RWPE2 (cell line): ENCODE data around the gene FUT2.

Experiments
- ATAC-seq: fragments of 200-7000 bp; cut with Tn5 transposase; 3 replicates; pipeline ENCODE4 v1.9.1; 2021; ENCODE audit warnings: low read depth
- DNase-seq: peaks from one replicate; pipeline ENCODE4 v3.0.0-alpha.2; 2020; ENCODE audit warnings: low spot score
- H3K27ac ChIP-seq: fragments of 450-650 bp; 2 replicates; pipeline ENCODE4 v1.5.1; 2017; ENCODE audit warnings: mild to moderate bottlenecking; ENCODE audit not compliant: poor library complexity, severe bottlenecking
- H3K27me3 ChIP-seq: fragments of 250-450 bp; sonication (Bioruptor Pico); 2 replicates; pipeline ENCODE4 v1.5.1; 2021; ENCODE audit warnings: mild to moderate bottlenecking, moderate library complexity; ENCODE audit not compliant: insufficient read depth, poor library complexity, severe bottlenecking
- H3K36me3 ChIP-seq: fragments of 250-450 bp; sonication (Bioruptor Pico); 2 replicates; pipeline ENCODE4 v1.5.1; 2020; ENCODE audit warnings: low read depth, mild to moderate bottlenecking, moderate library complexity
- H3K4me1 ChIP-seq: fragments of 250-450 bp; sonication (Bioruptor Pico); 2 replicates; pipeline ENCODE4 v1.5.1; 2021; ENCODE audit warnings: mild to moderate bottlenecking, moderate library complexity; ENCODE audit not compliant: insufficient read depth, poor library complexity, severe bottlenecking
- H3K4me3 ChIP-seq: fragments of 250-450 bp; sonication (Bioruptor Pico); 2 replicates; pipeline ENCODE4 v1.5.1; 2021; ENCODE audit warnings: mild to moderate bottlenecking, moderate library complexity; ENCODE audit not compliant: severe bottlenecking
- H3K9me3 ChIP-seq: fragments of 250-450 bp; sonication (Bioruptor Pico); 2 replicates; pipeline ENCODE4 v1.5.1; 2021; ENCODE audit warnings: mild to moderate bottlenecking, moderate library complexity; ENCODE audit not compliant: severe bottlenecking
- TF ChIP-seq, protein P1 (sequence below): fragments of 450-650 bp; IDR thresholded peaks from one replicate; pipeline ENCODE4 v1.5.1; 2017; ENCODE audit warnings: mild to moderate bottlenecking, moderate library complexity; ENCODE audit not compliant: poor library complexity, severe bottlenecking

The FUT2 gene

DNA sequence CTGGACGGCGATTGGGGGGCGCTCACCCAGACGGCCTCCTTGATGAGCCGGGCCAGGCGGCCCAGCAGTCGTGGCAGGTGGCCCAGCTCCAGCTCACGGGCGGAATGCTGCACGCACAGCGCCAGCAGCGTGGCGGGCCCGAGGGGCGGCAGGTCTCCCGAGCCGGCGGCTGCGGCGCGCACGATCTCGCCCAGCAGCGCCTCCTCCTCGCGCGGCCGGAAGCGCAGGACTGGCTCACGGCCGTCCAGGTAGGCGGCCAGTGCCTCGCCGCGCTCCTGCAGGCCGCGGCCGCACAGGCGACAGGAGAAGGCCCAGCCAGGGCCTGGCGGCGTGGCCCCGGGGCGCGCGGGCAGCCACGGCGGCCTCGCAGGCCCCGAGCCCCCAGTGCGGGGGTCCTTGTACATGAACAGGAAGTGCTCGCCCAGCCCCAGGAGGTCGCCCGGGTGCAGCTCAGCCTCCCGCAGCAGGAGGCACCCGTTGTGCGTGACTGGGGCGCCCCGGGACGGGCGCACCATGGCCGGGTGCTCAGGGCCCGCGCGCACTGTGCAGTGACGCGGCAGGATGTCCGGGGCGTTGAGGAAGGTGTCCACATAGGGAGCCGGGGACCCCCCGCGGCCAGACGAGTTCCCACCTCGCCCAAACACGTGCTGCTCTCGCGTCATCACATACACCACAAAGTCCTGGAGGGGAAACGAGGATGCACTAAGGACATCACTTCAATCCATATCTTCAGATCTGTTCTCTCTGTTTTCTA lies 33.3 kb downstream of the FUT2 start:
- H3K27me3 ChIP-seq: no peaks in the 10 kb centered on the region
- no peak overlapping the region for H3K27ac ChIP-seq
- no peak overlapping the region for H3K4me3 ChIP-seq
- H3K36me3 ChIP-seq: no peaks in the 10 kb centered on the region
- peaks cover 13% of the 10 kb centered on the region for H3K4me1 ChIP-seq
- H3K9me3 ChIP-seq: no peaks in the 10 kb centered on the region
- TF ChIP-seq, protein P1, sequence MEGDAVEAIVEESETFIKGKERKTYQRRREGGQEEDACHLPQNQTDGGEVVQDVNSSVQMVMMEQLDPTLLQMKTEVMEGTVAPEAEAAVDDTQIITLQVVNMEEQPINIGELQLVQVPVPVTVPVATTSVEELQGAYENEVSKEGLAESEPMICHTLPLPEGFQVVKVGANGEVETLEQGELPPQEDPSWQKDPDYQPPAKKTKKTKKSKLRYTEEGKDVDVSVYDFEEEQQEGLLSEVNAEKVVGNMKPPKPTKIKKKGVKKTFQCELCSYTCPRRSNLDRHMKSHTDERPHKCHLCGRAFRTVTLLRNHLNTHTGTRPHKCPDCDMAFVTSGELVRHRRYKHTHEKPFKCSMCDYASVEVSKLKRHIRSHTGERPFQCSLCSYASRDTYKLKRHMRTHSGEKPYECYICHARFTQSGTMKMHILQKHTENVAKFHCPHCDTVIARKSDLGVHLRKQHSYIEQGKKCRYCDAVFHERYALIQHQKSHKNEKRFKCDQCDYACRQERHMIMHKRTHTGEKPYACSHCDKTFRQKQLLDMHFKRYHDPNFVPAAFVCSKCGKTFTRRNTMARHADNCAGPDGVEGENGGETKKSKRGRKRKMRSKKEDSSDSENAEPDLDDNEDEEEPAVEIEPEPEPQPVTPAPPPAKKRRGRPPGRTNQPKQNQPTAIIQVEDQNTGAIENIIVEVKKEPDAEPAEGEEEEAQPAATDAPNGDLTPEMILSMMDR: no peak
- DNase-seq (no peak), ATAC-seq (no peak)

- no peaks in the 10 kb centered on the region for H3K9me3 ChIP-seq
- no peaks in the 10 kb centered on the region for H3K36me3 ChIP-seq
- TF ChIP-seq, protein P1: no peak
- ATAC-seq (no peak), DNase-seq (no peak)
- H3K4me1 ChIP-seq: no peaks in the 10 kb centered on the region
- H3K27me3 ChIP-seq: no peaks in the 10 kb centered on the region
- no peak overlapping the region for H3K27ac ChIP-seq
- H3K4me3 ChIP-seq: no peak overlapping the region
Observed at GRCh38 chr19:48731452-48731851, 35.7 kb downstream of the FUT2 start.

GRCh38 chr19:48734625-48735024 lies 38.9 kb downstream of the FUT2 start:
- Histone ChIP-seq H3K9me3 (no peaks in the 10 kb centered on the region), H3K27me3 (no peaks in the 10 kb centered on the region), H3K36me3 (no peaks in the 10 kb centered on the region), H3K4me3 (no peak overlapping the region), H3K27ac (no peak overlapping the region), H3K4me1 (no peaks in the 10 kb centered on the region)
- DNase-seq: no peak
- ATAC-seq: no peak
- TF ChIP-seq, protein P1: no peak

DNA sequence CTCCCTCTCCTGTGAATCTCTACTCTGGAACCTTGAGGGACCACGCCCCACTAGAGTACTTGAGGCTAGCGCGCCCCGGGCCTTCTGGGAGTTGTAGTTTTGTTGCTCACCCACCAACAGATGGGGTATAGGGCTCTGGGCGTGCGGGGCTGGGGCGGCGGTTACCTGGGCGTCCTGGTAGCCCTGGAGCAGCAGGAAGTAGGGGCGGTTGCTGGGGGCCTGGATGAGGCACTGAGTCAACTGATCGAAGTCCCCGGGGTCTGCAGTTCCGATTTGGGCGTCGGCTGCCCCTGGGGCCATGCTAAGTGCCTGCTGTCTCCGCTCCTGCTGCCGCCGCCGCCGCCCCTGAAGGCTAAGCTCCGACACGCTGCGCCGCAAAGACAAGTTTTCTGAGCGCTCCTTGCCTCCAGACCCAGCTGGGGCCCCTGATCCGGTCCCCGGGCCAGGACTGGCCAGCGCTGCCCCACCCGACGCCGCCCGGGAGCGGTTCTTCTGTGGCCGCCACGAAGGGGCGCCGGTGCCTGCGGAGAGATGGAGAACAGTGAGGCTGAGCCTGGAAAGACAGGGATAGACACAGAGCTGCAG lies 39.4 kb downstream of the FUT2 start:
- peak overlapping the region; percentile 14 for H3K4me3 ChIP-seq
- DNase-seq: no peak

More for the DNA sequence above, 39.4 kb downstream of the FUT2 start:
- no peaks in the 10 kb centered on the region for H3K36me3 ChIP-seq
- H3K27me3 ChIP-seq: no peaks in the 10 kb centered on the region
- ATAC-seq: peak; percentile 45; the same call in 2 of the 3 replicates
- H3K4me1 ChIP-seq: no peaks in the 10 kb centered on the region
- H3K9me3 ChIP-seq: no peaks in the 10 kb centered on the region
- H3K27ac ChIP-seq: no peak overlapping the region
- TF ChIP-seq, protein P1: no peak
